HG03097 (cell line): ENCODE data around the gene ZFPM1.

Experiments
- ATAC-seq: cut with Tn5 transposase; IDR thresholded peaks from one replicate; pipeline ENCODE4 v1.9.1; 2021; ENCODE audit not compliant: unreplicated experiment, low FRiP score

ZFPM1 gene

GRCh38 chr16:88524274-88524972 is 71.3 kb downstream of the ZFPM1 start:
- no peak for ATAC-seq

- ATAC-seq, result no peak
Measured at GRCh38 chr16:88524973-88525662, 72.0 kb downstream of the ZFPM1 start.

- ATAC-seq, result no peak
Measured at GRCh38 chr16:88525663-88525990, 72.5 kb downstream of the ZFPM1 start.

- ATAC-seq, result no peak
Measured at GRCh38 chr16:88526008-88526905, 73.2 kb downstream of the ZFPM1 start.

- no peak for ATAC-seq
Measured at GRCh38 chr16:88526906-88527185, 73.8 kb downstream of the ZFPM1 start.

- ATAC-seq, result no peak
Measured at GRCh38 chr16:88527186-88527936, 74.3 kb downstream of the ZFPM1 start.

- ATAC-seq, result no peak
Measured at GRCh38 chr16:88527937-88528743, 75.1 kb downstream of the ZFPM1 start.

GRCh38 chr16:88528902-88529318 is 75.8 kb downstream of the ZFPM1 start:
- ATAC-seq, result no peak

- ATAC-seq, result no peak
Measured at GRCh38 chr16:88529596-88529995, 76.5 kb downstream of the ZFPM1 start.

GRCh38 chr16:88530051-88530857 is 77.2 kb downstream of the ZFPM1 start:
- ATAC-seq, result no peak

- no peak for ATAC-seq
Measured at GRCh38 chr16:88530858-88531203, 77.8 kb downstream of the ZFPM1 start.

- no peak for ATAC-seq
Measured at GRCh38 chr16:88531346-88531745, 78.3 kb downstream of the ZFPM1 start.

GRCh38 chr16:88531931-88532433 is 78.9 kb downstream of the ZFPM1 start:
- ATAC-seq, result no peak

GRCh38 chr16:88532434-88533241 is 79.6 kb downstream of the ZFPM1 start:
- no peak for ATAC-seq

- ATAC-seq, result no peak
Measured at GRCh38 chr16:88533381-88533917, 80.4 kb downstream of the ZFPM1 start.

- ATAC-seq, result no peak
Measured at GRCh38 chr16:88533932-88534637, 81.0 kb downstream of the ZFPM1 start.

GRCh38 chr16:88534638-88535190 is 81.6 kb downstream of the ZFPM1 start:
- ATAC-seq, result no peak
